GM10847 (cell line): ENCODE results near the gene STX3.

Experiments
- POLR2A ChIP-seq: IDR thresholded peaks from 2 replicates; pipeline ENCODE4 v1.6.1; 2011; ENCODE audit not compliant: insufficient read length; ENCODE audit errors: extremely low read depth

STX3 gene

GRCh38 chr11:59754859-59755700 lies at the start of gene STX3:
Gene STX3, plus strand, starts transcription at chr11:59755376. Its CDS starts 230 bp downstream, at chr11:59755606.
- TF ChIP-seq POLR2A: no peak

- no peak for TF ChIP-seq POLR2A
Observed at GRCh38 chr11:59706518-59707285, 48.5 kb upstream of the STX3 start.

GRCh38 chr11:59707371-59707770 lies 47.8 kb upstream of the STX3 start:
- TF ChIP-seq POLR2A: no peak

- TF ChIP-seq POLR2A: no peak
Observed at GRCh38 chr11:59708537-59708936, 46.6 kb upstream of the STX3 start.

GRCh38 chr11:59710136-59710847 lies 44.9 kb upstream of the STX3 start:
- TF ChIP-seq POLR2A: no peak

- TF ChIP-seq POLR2A: no peak
Observed at GRCh38 chr11:59713745-59714144, 41.4 kb upstream of the STX3 start, which contains the start of gene OR10V1. Gene OR10V1, minus strand, starts transcription at chr11:59713845. Its CDS starts 0 bp downstream, at chr11:59713845.

- TF ChIP-seq POLR2A: no peak
Observed at GRCh38 chr11:59716051-59716450, 39.1 kb upstream of the STX3 start.

- no peak for TF ChIP-seq POLR2A
Observed at GRCh38 chr11:59719556-59719955, 35.6 kb upstream of the STX3 start.

GRCh38 chr11:59724066-59724465 lies 31.1 kb upstream of the STX3 start:
- no peak for TF ChIP-seq POLR2A

- no peak for TF ChIP-seq POLR2A
Observed at GRCh38 chr11:59727426-59727825, 27.8 kb upstream of the STX3 start.

GRCh38 chr11:59728154-59728553 lies 27.0 kb upstream of the STX3 start:
- no peak for TF ChIP-seq POLR2A

GRCh38 chr11:59728913-59729312 lies 26.3 kb upstream of the STX3 start:
- TF ChIP-seq POLR2A: no peak

- TF ChIP-seq POLR2A: no peak
Observed at GRCh38 chr11:59729834-59730233, 25.3 kb upstream of the STX3 start.

- no peak for TF ChIP-seq POLR2A
Observed at GRCh38 chr11:59730896-59731565, 24.1 kb upstream of the STX3 start.

- no peak for TF ChIP-seq POLR2A
Observed at GRCh38 chr11:59746111-59746510, 9.1 kb upstream of the STX3 start.
